NCI-H128 (cell line): ENCODE results near the gene ATP5MC2.
"Not testable (repeated sequence)": the region's sequence is repeated elsewhere in the genome, so short reads cannot be mapped to it uniquely, and the experiment has no call there.

Source experiments
- DNase-seq: peaks from one replicate; lab custom pipeline; 2025; ENCODE audit not compliant: unreplicated experiment; lab: John Stamatoyannopoulos, UW

ATP5MC2 gene

GRCh38 chr12:53695152-53696145, 19.6 kb upstream of the ATP5MC2 start:
- DNase-seq: no peak

- DNase-seq: no peak
Observed at GRCh38 chr12:53694756-53695151, 18.9 kb upstream of the ATP5MC2 start.

- no peak for DNase-seq
Observed at GRCh38 chr12:53688134-53688533, 12.3 kb upstream of the ATP5MC2 start.

- DNase-seq: no peak
Observed at GRCh38 chr12:53686436-53686835, 10.6 kb upstream of the ATP5MC2 start.

- no peak for DNase-seq
Observed at GRCh38 chr12:53684654-53685220, 8.9 kb upstream of the ATP5MC2 start.

GRCh38 chr12:53683983-53684382, 8.1 kb upstream of the ATP5MC2 start:
- DNase-seq: no peak

- no peak for DNase-seq
Observed at GRCh38 chr12:53683494-53683893, 7.6 kb upstream of the ATP5MC2 start.

GRCh38 chr12:53680061-53680460, 4.2 kb upstream of the ATP5MC2 start:
- DNase-seq: not testable (repeated sequence)

GRCh38 chr12:53677800-53678148, 1.9 kb upstream of the ATP5MC2 start:
- DNase-seq: no peak

- DNase-seq: no peak
Observed at GRCh38 chr12:53677016-53677799, 1.3 kb upstream of the ATP5MC2 start.

GRCh38 chr12:53676656-53677015, 753 bp upstream of the ATP5MC2 start:
- no peak for DNase-seq

GRCh38 chr12:53674977-53675700, 744 bp downstream of the ATP5MC2 start:
- DNase-seq: no peak

GRCh38 chr12:53670971-53671370, 4.9 kb downstream of the ATP5MC2 start:
- DNase-seq: no peak

- no peak for DNase-seq
Observed at GRCh38 chr12:53670308-53670707, 5.6 kb downstream of the ATP5MC2 start.

- no peak for DNase-seq
Observed at GRCh38 chr12:53667080-53667479, 8.8 kb downstream of the ATP5MC2 start.

GRCh38 chr12:53664936-53665335, 10.9 kb downstream of the ATP5MC2 start:
- DNase-seq: no peak

GRCh38 chr12:53664191-53664590, 11.7 kb downstream of the ATP5MC2 start:
- DNase-seq: no peak

GRCh38 chr12:53660041-53660440, 15.8 kb downstream of the ATP5MC2 start:
- DNase-seq: no peak

- DNase-seq: no peak
Observed at GRCh38 chr12:53659571-53659981, 16.3 kb downstream of the ATP5MC2 start.

- no peak for DNase-seq
Observed at GRCh38 chr12:53659011-53659551, 16.8 kb downstream of the ATP5MC2 start.

GRCh38 chr12:53657041-53657440, 18.8 kb downstream of the ATP5MC2 start:
- no peak for DNase-seq
